Colonic mucosa (tissue), 4 donors: ENCODE measurements around the gene CEACAM21. TPM values are rescaled to one million over a fixed set of nuclear protein-coding genes. Genes with fewer than 3 reads are reported as not detected.

Source experiments
- DNase-seq: peaks from one replicate; pipeline ENCODE4 v3.0.0-alpha.2; 2020
- H3K27ac ChIP-seq: fragments of 200-600 bp; one replicate; pipeline ENCODE4 v1.8.0; 2021
- H3K27me3 ChIP-seq: fragments of 200-600 bp; one replicate; pipeline ENCODE4 v1.8.0; 2021
- H3K36me3 ChIP-seq: fragments of 200-600 bp; one replicate; pipeline ENCODE4 v1.8.0; 2021
- H3K4me1 ChIP-seq: fragments of 200-600 bp; one replicate; pipeline ENCODE4 v1.8.0; 2021; ENCODE audit warnings: mild to moderate bottlenecking
- H3K4me3 ChIP-seq: fragments of 200-600 bp; one replicate; pipeline ENCODE4 v1.8.0; 2021
- H3K9ac ChIP-seq, 2 donors: one replicate each; pipeline ENCODE4 v1.7.0; 2013; ENCODE audit warnings: control low read depth in 2 of 2, low read depth in 2 of 2, low read length in 2 of 2
- H3K9me3 ChIP-seq: fragments of 200-600 bp; one replicate; pipeline ENCODE4 v1.8.0; 2021
- intact Hi-C: fragments of 100-400 bp; cut with DNase I; formaldehyde crosslinking; loops from one replicate; pipeline ENCODE4 v1.14.1; 2022
- total RNA-seq, 2 donors: library from RNA; stranded (reverse); fragmentation: NEBNext Ultra II Directional in 1 of 2; extraction: Animal tissue kit (Norgen Biotek cat#: 25700) in 1 of 2; gene quantifications; one replicate each; pipeline ENCODE4 v1.2.1, GENCODE V29; 2021
- TF ChIP-seq, protein P1 (sequence below): fragments of 200-600 bp; IDR thresholded peaks from one replicate; pipeline ENCODE4 v1.8.0; 2022; ENCODE audit warnings: antibody characterized with exemption, mild to moderate bottlenecking
- donor health status: healthy.
- donor health status: DM: no; HTN: no; CAD: no.
- donor health status: DM: no; HTN: no; CAD: no.

CEACAM21 gene
- total RNA-seq, 2 donors from 2014 or later, result 0.25 to 0.45 TPM

DNA sequence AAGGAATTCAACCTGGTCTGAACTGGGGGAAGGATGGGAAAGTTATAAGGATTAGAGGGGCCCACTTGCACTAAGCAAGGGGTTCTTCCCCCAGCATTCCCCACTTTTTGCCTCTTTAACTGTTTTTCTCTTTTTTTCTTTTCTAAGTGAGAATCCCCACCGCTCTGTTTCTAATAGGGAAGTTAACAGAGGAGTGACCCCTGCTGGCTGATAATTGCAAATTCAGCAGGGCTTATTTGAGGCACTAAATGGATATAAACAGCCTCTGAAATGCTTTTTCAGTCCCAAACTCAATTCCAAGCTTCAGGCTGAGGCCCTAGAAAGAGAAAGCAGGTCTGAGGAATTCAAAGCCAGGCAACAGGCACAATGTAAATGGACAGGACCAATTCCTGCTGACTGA is 38.2 kb upstream of the CEACAM21 start:
- TF ChIP-seq, protein P1, sequence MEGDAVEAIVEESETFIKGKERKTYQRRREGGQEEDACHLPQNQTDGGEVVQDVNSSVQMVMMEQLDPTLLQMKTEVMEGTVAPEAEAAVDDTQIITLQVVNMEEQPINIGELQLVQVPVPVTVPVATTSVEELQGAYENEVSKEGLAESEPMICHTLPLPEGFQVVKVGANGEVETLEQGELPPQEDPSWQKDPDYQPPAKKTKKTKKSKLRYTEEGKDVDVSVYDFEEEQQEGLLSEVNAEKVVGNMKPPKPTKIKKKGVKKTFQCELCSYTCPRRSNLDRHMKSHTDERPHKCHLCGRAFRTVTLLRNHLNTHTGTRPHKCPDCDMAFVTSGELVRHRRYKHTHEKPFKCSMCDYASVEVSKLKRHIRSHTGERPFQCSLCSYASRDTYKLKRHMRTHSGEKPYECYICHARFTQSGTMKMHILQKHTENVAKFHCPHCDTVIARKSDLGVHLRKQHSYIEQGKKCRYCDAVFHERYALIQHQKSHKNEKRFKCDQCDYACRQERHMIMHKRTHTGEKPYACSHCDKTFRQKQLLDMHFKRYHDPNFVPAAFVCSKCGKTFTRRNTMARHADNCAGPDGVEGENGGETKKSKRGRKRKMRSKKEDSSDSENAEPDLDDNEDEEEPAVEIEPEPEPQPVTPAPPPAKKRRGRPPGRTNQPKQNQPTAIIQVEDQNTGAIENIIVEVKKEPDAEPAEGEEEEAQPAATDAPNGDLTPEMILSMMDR, result peak; percentile 40
- Histone ChIP-seq H3K4me3 (no peak overlapping the region), H3K9ac (no peak overlapping the region), H3K27ac (no peak overlapping the region), H3K27me3 (no peaks in the 10 kb centered on the region), H3K9me3 (no peaks in the 10 kb centered on the region), H3K36me3 (no peaks in the 10 kb centered on the region), H3K4me1 (no peaks in the 10 kb centered on the region)
- intact Hi-C loops, result no loop called here
- no peak for DNase-seq

DNA sequence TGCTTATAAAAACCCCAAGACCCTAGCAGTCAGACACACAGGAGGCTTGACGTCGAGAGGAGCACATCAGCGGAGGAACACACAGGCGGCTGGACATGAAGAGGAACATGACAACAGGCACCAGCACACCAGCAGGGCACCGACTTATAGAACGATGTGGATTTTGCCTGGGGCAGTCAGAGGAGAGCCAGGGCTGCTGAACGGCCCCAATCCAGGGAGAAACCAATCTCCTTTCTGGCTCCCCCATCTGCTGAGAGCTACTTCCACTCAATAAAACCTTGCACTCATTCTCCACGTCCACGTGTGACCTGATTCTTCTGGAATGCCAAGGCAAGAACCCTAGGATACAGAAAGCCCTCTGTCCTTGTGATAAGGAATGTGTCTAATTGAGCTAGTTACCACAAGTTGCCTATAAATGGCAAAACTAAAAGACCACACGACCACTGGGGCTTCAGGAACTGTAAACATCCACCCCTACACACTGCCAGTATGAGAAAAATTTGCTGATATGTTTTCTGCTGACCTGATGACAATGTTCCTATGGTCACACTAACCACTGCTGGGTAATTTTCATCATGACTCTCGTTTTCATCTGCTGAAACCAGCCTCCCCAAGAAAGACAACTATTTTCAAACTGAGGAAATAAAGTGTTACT is 35.8 kb upstream of the CEACAM21 start:
- Histone ChIP-seq H3K27ac (no peak overlapping the region), H3K27me3 (no peaks in the 10 kb centered on the region), H3K9ac (no peak overlapping the region), H3K4me3 (no peak overlapping the region), H3K9me3 (no peaks in the 10 kb centered on the region), H3K4me1 (no peaks in the 10 kb centered on the region), H3K36me3 (no peaks in the 10 kb centered on the region)
- TF ChIP-seq, protein P1, result no peak
- intact Hi-C loops, result no loop called here
- DNase-seq, result no peak

DNA sequence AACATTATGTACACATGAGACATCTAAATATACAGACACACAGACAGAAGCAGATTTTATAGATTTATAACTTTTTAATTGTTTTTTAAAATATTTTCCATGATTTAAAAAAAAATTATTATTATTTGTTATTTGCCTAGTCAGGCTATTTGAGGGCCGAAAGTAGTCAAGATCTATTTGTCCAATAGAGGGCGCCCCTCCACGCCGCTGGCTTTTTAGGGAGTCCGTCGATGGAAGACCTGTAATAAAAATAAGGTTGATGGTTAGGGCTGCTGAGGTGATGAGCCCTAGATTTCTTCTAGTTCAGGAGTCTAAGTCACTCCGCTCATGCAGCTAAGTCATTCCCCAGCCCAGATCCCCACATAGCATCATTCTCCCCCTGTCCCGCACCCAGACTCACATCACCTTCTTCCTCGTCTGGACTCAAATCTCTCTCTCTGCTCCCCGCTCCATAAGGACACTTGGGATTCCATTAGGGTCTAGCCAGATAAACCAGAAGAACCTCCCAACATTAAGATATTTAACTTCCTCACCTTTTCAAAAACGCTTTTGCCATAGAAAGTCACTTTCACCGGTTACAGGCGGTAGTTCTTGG is 33.9 kb upstream of the CEACAM21 start:
- peak; percentile 76 for DNase-seq
- intact Hi-C loops, result no loop called here
- H3K36me3 ChIP-seq, result no peaks in the 10 kb centered on the region
- H3K27me3 ChIP-seq, result no peaks in the 10 kb centered on the region
- no peak overlapping the region for H3K4me3 ChIP-seq
- H3K4me1 ChIP-seq, result no peaks in the 10 kb centered on the region
- no peak overlapping the region for H3K9ac ChIP-seq
- no peak overlapping the region for H3K27ac ChIP-seq
- TF ChIP-seq, protein P1, result peak; percentile 52
- no peaks in the 10 kb centered on the region for H3K9me3 ChIP-seq

DNA sequence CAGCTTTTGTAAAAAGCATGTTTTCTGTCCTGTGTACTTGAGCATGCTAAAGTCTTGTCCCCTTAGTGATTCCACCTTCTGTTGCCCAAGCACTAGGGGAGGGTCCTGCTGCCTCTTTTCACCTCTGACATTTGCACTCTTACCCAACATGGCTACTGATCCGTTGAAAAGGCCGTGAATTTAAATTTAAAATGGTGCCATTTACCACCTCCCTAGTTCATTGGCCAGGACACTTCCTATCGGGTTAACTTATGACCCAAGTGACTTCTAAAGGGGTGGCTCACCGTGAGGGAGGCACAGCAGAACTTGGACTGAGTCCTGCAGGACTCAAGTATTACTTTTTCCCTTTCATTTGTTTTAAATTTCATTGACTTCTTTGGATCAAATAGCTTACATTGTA is 33.3 kb upstream of the CEACAM21 start:
- Histone ChIP-seq H3K4me3 (no peak overlapping the region), H3K4me1 (no peaks in the 10 kb centered on the region), H3K27me3 (no peaks in the 10 kb centered on the region), H3K36me3 (no peaks in the 10 kb centered on the region), H3K27ac (no peak overlapping the region), H3K9me3 (no peaks in the 10 kb centered on the region), H3K9ac (no peak overlapping the region)
- DNase-seq, result no peak
- intact Hi-C loops, result no loop called here
- TF ChIP-seq, protein P1, result no peak

DNA sequence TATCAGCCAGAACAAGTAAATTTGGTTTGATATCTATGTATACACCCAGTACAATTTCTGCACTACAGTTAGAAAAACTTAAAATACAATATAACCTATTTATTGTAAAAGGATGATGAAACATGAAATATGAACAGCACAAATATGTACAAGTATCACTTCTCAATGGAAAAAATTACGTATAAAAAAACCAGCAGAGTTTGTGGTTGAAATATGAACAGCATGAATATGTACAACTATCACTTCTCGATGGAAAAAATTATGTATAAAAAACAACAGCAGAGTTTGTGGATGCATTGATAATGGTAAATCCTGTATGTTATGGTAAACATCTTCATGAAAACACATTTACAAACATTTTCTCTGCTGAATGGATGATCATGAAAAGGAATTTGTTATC is 32.4 kb upstream of the CEACAM21 start:
- Histone ChIP-seq H3K9me3 (no peaks in the 10 kb centered on the region), H3K36me3 (no peaks in the 10 kb centered on the region), H3K27me3 (no peaks in the 10 kb centered on the region), H3K9ac (no peak overlapping the region), H3K4me3 (no peak overlapping the region), H3K4me1 (no peaks in the 10 kb centered on the region), H3K27ac (no peak overlapping the region)
- DNase-seq, result no peak
- intact Hi-C loops, result no loop called here
- TF ChIP-seq, protein P1, result no peak
